Left ventricle myocardium inferior (tissue), 1 donor: ENCODE measurements around the gene ZNF688. TPM values are rescaled to one million over a fixed set of nuclear protein-coding genes. Genes with fewer than 3 reads are reported as not detected.

Experiments used
- DNase-seq: peaks from one replicate; pipeline ENCODE4 v3.0.0-alpha.2; 2020
- H3K27ac ChIP-seq: fragments of 200-600 bp; replicated peaks from 2 replicates; pipeline ENCODE4 v1.8.0; 2021
- H3K27me3 ChIP-seq: fragments of 200-600 bp; 2 replicates; pipeline ENCODE4 v1.8.0; 2021; ENCODE audit warnings: low read depth
- H3K36me3 ChIP-seq: fragments of 200-600 bp; 2 replicates; pipeline ENCODE4 v1.8.0; 2021
- H3K4me1 ChIP-seq: fragments of 200-600 bp; 2 replicates; pipeline ENCODE4 v1.8.0; 2021
- H3K4me3 ChIP-seq: fragments of 200-600 bp; 2 replicates; pipeline ENCODE4 v1.8.0; 2021; ENCODE audit warnings: mild to moderate bottlenecking, moderate library complexity
- H3K9me3 ChIP-seq: fragments of 200-600 bp; replicated peaks from 2 replicates; pipeline ENCODE4 v1.8.0; 2021
- intact Hi-C: fragments of 100-400 bp; cut with micrococcal nuclease; formaldehyde crosslinking; loops from one replicate; pipeline ENCODE4 v1.11.0; 2022
- total RNA-seq: library from RNA; stranded (reverse); fragmentation: NEBNext Ultra II Directional; extraction: Animal tissue kit (Norgen Biotek cat#: 25700); gene quantifications from one replicate; pipeline ENCODE4 v1.2.1, GENCODE V29; 2021
- TF ChIP-seq, protein P1 (sequence below): fragments of 200-600 bp; IDR thresholded peaks from 2 replicates; pipeline ENCODE4 v1.8.0; 2021; ENCODE audit warnings: antibody characterized with exemption, mild to moderate bottlenecking, borderline replicate concordance
- donor health status: DM: no; HTN: yes; CAD: no; lungs with severe emphysema.

Gene ZNF688
- total RNA-seq, 1 donor from 2014 or later, result 10.8 TPM

- intact Hi-C loops, result no loop called here
- Histone ChIP-seq H3K27ac (no peak overlapping the region), H3K36me3 (no peaks in the 10 kb centered on the region), H3K9me3 (no peaks in the 10 kb centered on the region), H3K27me3 (no peaks in the 10 kb centered on the region), H3K4me1 (peaks cover 31% of the 10 kb centered on the region), H3K4me3 (no peak overlapping the region)
- TF ChIP-seq, protein P1, sequence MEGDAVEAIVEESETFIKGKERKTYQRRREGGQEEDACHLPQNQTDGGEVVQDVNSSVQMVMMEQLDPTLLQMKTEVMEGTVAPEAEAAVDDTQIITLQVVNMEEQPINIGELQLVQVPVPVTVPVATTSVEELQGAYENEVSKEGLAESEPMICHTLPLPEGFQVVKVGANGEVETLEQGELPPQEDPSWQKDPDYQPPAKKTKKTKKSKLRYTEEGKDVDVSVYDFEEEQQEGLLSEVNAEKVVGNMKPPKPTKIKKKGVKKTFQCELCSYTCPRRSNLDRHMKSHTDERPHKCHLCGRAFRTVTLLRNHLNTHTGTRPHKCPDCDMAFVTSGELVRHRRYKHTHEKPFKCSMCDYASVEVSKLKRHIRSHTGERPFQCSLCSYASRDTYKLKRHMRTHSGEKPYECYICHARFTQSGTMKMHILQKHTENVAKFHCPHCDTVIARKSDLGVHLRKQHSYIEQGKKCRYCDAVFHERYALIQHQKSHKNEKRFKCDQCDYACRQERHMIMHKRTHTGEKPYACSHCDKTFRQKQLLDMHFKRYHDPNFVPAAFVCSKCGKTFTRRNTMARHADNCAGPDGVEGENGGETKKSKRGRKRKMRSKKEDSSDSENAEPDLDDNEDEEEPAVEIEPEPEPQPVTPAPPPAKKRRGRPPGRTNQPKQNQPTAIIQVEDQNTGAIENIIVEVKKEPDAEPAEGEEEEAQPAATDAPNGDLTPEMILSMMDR, result no peak
- DNase-seq, result no peak
Observed at GRCh38 chr16:30567160-30567990, 4.1 kb downstream of the ZNF688 start.

DNA sequence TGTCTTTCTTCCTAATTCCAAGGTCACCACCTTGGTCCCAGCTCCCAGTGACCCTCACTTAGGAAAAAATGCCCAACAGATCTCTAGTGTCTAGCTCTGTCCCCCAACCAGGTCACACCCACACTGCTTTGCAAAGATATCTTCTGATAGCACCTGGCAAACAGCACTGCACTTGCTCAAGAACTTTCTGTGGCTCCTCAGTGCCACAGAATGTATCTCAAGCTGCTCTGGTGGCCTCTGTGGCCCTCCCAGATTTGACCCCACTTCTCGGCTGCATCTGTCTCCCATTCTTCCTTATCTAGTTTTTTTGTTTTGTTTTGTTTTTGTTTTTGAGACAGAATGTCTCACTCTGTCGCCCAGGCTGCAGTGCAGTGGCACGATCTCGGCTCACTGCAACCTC lies 5.0 kb downstream of the ZNF688 start:
- intact Hi-C loops, result no loop called here
- Histone ChIP-seq H3K4me1 (peaks cover 29% of the 10 kb centered on the region), H3K9me3 (no peaks in the 10 kb centered on the region), H3K36me3 (no peaks in the 10 kb centered on the region), H3K27ac (no peak overlapping the region), H3K27me3 (no peaks in the 10 kb centered on the region), H3K4me3 (no peak overlapping the region)
- no peak for DNase-seq
- TF ChIP-seq, protein P1, result no peak

- Histone ChIP-seq H3K27me3 (no peaks in the 10 kb centered on the region), H3K36me3 (no peaks in the 10 kb centered on the region), H3K27ac (no peak overlapping the region), H3K4me3 (no peak overlapping the region), H3K9me3 (no peaks in the 10 kb centered on the region), H3K4me1 (peaks cover 28% of the 10 kb centered on the region)
- intact Hi-C loops, result no loop called here
- DNase-seq, result no peak
- TF ChIP-seq, protein P1, result no peak
Observed at GRCh38 chr16:30565984-30566383, 5.5 kb downstream of the ZNF688 start.

- Histone ChIP-seq H3K9me3 (no peaks in the 10 kb centered on the region), H3K36me3 (no peaks in the 10 kb centered on the region), H3K27me3 (no peaks in the 10 kb centered on the region), H3K27ac (no peak overlapping the region), H3K4me3 (no peak overlapping the region), H3K4me1 (peaks cover 28% of the 10 kb centered on the region)
- DNase-seq, result no peak
- intact Hi-C loops, result no loop called here
- TF ChIP-seq, protein P1, result no peak
Observed at GRCh38 chr16:30565526-30565925, 6.0 kb downstream of the ZNF688 start.

DNA sequence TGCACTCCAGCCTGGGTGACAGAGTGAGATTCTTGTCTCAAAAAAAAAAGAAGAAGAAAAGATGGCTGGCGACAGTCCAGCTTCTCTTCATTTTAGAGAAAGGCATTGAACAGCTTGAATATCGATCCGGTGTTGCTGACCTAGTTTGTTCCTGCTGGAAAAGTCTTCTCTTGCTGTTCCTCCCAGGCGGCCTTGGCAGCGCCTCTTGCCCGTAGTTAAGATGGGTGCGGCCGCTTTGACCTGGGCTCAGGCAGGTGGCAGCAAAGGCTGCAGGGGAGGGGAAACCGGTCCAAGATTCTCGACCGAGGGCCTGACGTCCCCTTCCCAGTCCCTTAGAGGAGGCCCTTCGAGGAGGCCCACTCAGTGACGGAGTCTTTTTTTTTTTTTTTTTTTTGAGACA lies 9.5 kb downstream of the ZNF688 start:
- Histone ChIP-seq H3K27me3 (no peaks in the 10 kb centered on the region), H3K9me3 (no peaks in the 10 kb centered on the region), H3K27ac (peak overlapping the region; percentile 87), H3K36me3 (no peaks in the 10 kb centered on the region), H3K4me1 (peaks cover 27% of the 10 kb centered on the region), H3K4me3 (peak overlapping the region; percentile 70)
- intact Hi-C loops, result no loop called here
- TF ChIP-seq, protein P1, result no peak
- no peak for DNase-seq
